Psoas muscle (tissue), 8 donors: ENCODE results near the gene OR52H1. TPM values are rescaled to one million over a fixed set of nuclear protein-coding genes. Genes with fewer than 3 reads are reported as not detected.

Experiments
- ATAC-seq, 4 donors: fragments of 200-7000 bp; cut with Tn5 transposase; one replicate each; pipeline ENCODE4 v1.9.1; 2020; ENCODE audit warnings: moderate library complexity in 3 of 4, mild to moderate bottlenecking in 2 of 4
- DNase-seq, 2 donors: peaks; one replicate each; pipeline ENCODE4 v3.0.0-alpha.2; 2020
- H3K27ac ChIP-seq: fragments of 200-600 bp; one replicate; pipeline ENCODE4 v1.8.0; 2022
- H3K27me3 ChIP-seq, 3 donors: fragments of 200-600 bp in 1 of 3; one replicate each; pipeline versions ENCODE4 v1.6.1 to v1.8.0; 2013 to 2022; ENCODE audit warnings: low read length in 2 of 3, mild to moderate bottlenecking in 2 of 3, moderate library complexity in 1 of 3; ENCODE audit not compliant: insufficient read depth in 3 of 3
- H3K36me3 ChIP-seq, 2 donors: fragments of 200-600 bp in 1 of 2; one replicate each; pipeline versions ENCODE4 v1.6.1 to v1.8.0; 2013 to 2022; ENCODE audit warnings: low read depth in 1 of 2, mild to moderate bottlenecking in 1 of 2, moderate library complexity in 1 of 2; ENCODE audit not compliant: insufficient read depth in 1 of 2
- H3K4me1 ChIP-seq: fragments of 200-600 bp; one replicate; pipeline ENCODE4 v1.8.0; 2022
- H3K4me3 ChIP-seq: fragments of 200-600 bp; one replicate; pipeline ENCODE4 v1.8.0; 2022; ENCODE audit warnings: mild to moderate bottlenecking
- H3K9me3 ChIP-seq: fragments of 200-600 bp; one replicate; pipeline ENCODE4 v1.8.0; 2022
- CTCF ChIP-seq: fragments of 200-600 bp; IDR thresholded peaks from one replicate; pipeline ENCODE4 v1.8.0; 2022; ENCODE audit warnings: antibody characterized with exemption
- whole genome bisulfite sequencing, 3 donors: extraction: QIAGEN DNeasy Blood & Tissue Kit; methylation state at CpG; one replicate each; pipeline versions ENCODE4 v1.1.6 to v1.1.7; 2013; 5-methylcytosine and 5-hydroxymethylcytosine counted together
- intact Hi-C, 2 donors: fragments of 100-400 bp; cut with DNase I; formaldehyde crosslinking; loops; one replicate each; pipeline versions ENCODE4 v1.11.0 to v1.14.2; 2022
- polyA plus RNA-seq, 3 donors: library from polyadenylated mRNA; stranded (reverse); fragments of 200-250 nt; gene quantifications; one replicate each; pipeline ENCODE4 v1.2.3, GENCODE V29; 2013
- total RNA-seq, 4 donors: library from RNA; stranded (reverse); fragmentation: NEBNext Ultra II Directional in 2 of 4; extraction: Animal tissue kit (Norgen Biotek cat#: 25700) in 2 of 4; gene quantifications; one replicate each; pipeline versions ENCODE4 v1.2.1 to v1.2.4, GENCODE V29; 2021 to 2023
- donor health status: healthy with polysubstance abuse.
- donor health status: DM: no; HTN: no; CAD: no; lungs with moderate emphysema.
- donor health status: Bipolar disorder and iron deficiency.
- donor health status: healthy.
- donor health status: DM: yes; HTN: yes; CAD: no.
- donor health status: DM: no; HTN: no; CAD: no.
- donor health status: DM: no; HTN: no; CAD: no.
- donor health status: DM: yes; HTN: yes; CAD: no.

OR52H1 gene
- total and polyA plus RNA-seq, 7 donors = not detected

GRCh38 chr11:5505363-5506048 is 42.8 kb downstream of the OR52H1 start:
- intact Hi-C loops = no loop called here
- Histone ChIP-seq H3K27me3 (no peaks in the 10 kb centered on the region), H3K36me3 (no peaks in the 10 kb centered on the region), H3K4me3 (no peak overlapping the region), H3K9me3 (no peaks in the 10 kb centered on the region), H3K4me1 (no peaks in the 10 kb centered on the region), H3K27ac (no peak overlapping the region)
- DNase-seq (no peak), ATAC-seq (no peak)
- WGBS, 3 donors = 69 to 84% (median 78%) methylated on average over 9 of the region's 9 CpGs
- no peak for TF ChIP-seq CTCF

GRCh38 chr11:5504403-5504921 is 43.9 kb downstream of the OR52H1 start:
- Histone ChIP-seq H3K4me1 (no peaks in the 10 kb centered on the region), H3K27ac (no peak overlapping the region), H3K36me3 (no peaks in the 10 kb centered on the region), H3K27me3 (no peaks in the 10 kb centered on the region), H3K4me3 (no peak overlapping the region), H3K9me3 (no peaks in the 10 kb centered on the region)
- WGBS, 3 donors = 75 to 80% (median 77%) methylated on average over 2 of the region's 2 CpGs
- TF ChIP-seq CTCF = no peak
- DNase-seq = no peak
- ATAC-seq = no peak
- intact Hi-C loops = no loop called here

- Histone ChIP-seq H3K4me1 (no peaks in the 10 kb centered on the region), H3K27me3 (no peaks in the 10 kb centered on the region), H3K4me3 (no peak overlapping the region), H3K27ac (no peak overlapping the region), H3K36me3 (no peaks in the 10 kb centered on the region), H3K9me3 (no peaks in the 10 kb centered on the region)
- TF ChIP-seq CTCF = no peak
- no peak for ATAC-seq
- WGBS, 3 donors = 77 to 87% (median 84%) methylated on average over 6 of the region's 6 CpGs
- DNase-seq = no peak
- intact Hi-C loops = no loop called here
These were observed 47.9 kb downstream of the OR52H1 start for GRCh38 chr11:5500393-5500801.

GRCh38 chr11:5499671-5500070 is 48.7 kb downstream of the OR52H1 start:
- ATAC-seq (no peak), DNase-seq (no peak)
- no peak overlapping the region for H3K4me3 ChIP-seq
- H3K27ac ChIP-seq = no peak overlapping the region
- no peaks in the 10 kb centered on the region for H3K36me3 ChIP-seq
- 52 to 60% (median 58%) methylated on average over 2 of the region's 2 CpGs for WGBS, 3 donors
- TF ChIP-seq CTCF = no peak
- no peaks in the 10 kb centered on the region for H3K27me3 ChIP-seq
- H3K9me3 ChIP-seq = no peaks in the 10 kb centered on the region
- no peaks in the 10 kb centered on the region for H3K4me1 ChIP-seq
- intact Hi-C loops = no loop called here

Other genes with a start within 250 kb of the OR52H1 start
- not detected for gene OR51B4, start 246.6 kb downstream of the OR52H1 start, total RNA-seq
- gene OR51B4, start 246.6 kb downstream of the OR52H1 start, polyA plus RNA-seq = not detected
- not detected for gene OR51B2, start 224.2 kb downstream of the OR52H1 start, total RNA-seq
- not detected for gene OR51B2, start 224.2 kb downstream of the OR52H1 start, polyA plus RNA-seq
- not detected for gene OR51B5, start 205.0 kb downstream of the OR52H1 start, total RNA-seq
- not detected for gene OR51B5, start 205.0 kb downstream of the OR52H1 start, polyA plus RNA-seq
- not detected for gene OR51B6, start 197.0 kb downstream of the OR52H1 start, total RNA-seq
- gene OR51B6, start 197.0 kb downstream of the OR52H1 start, polyA plus RNA-seq = not detected
- not detected for gene OR51M1, start 164.7 kb downstream of the OR52H1 start, total RNA-seq
- gene OR51M1, start 164.7 kb downstream of the OR52H1 start, polyA plus RNA-seq = not detected
- gene OR51Q1, start 126.4 kb downstream of the OR52H1 start, total RNA-seq = not detected
- not detected for gene OR51Q1, start 126.4 kb downstream of the OR52H1 start, polyA plus RNA-seq
- gene OR51I1, start 107.0 kb downstream of the OR52H1 start, total RNA-seq = not detected
- gene OR51I1, start 107.0 kb downstream of the OR52H1 start, polyA plus RNA-seq = not detected
- not detected for gene OR51I2, start 99.2 kb downstream of the OR52H1 start, total RNA-seq
- gene OR51I2, start 99.2 kb downstream of the OR52H1 start, polyA plus RNA-seq = not detected
- not detected for gene OR52D1, start 59.9 kb downstream of the OR52H1 start, total RNA-seq
- gene OR52D1, start 59.9 kb downstream of the OR52H1 start, polyA plus RNA-seq = not detected
- not detected for gene UBQLN3, start 38.6 kb downstream of the OR52H1 start, total RNA-seq
- not detected for gene UBQLN3, start 38.6 kb downstream of the OR52H1 start, polyA plus RNA-seq
- not detected for gene UBQLNL, start 31.8 kb downstream of the OR52H1 start, total RNA-seq
- under 1 TPM in 2 of 3 donors, not detected in 1; 0.01 to 0.04 TPM for gene UBQLNL, start 31.8 kb downstream of the OR52H1 start, polyA plus RNA-seq
- gene OR52B6, start 32.3 kb upstream of the OR52H1 start, total RNA-seq = not detected
- gene OR52B6, start 32.3 kb upstream of the OR52H1 start, polyA plus RNA-seq = not detected
- under 1 TPM in 3 of 4 donors, not detected in 1; 0.44 to 0.78 (median 0.77) TPM for gene TRIM6, start 48.1 kb upstream of the OR52H1 start, total RNA-seq
- under 1 TPM; 0.26 to 0.36 (median 0.28) TPM for gene TRIM6, start 48.1 kb upstream of the OR52H1 start, polyA plus RNA-seq
- gene TRIM34, start 76.5 kb upstream of the OR52H1 start, total RNA-seq = 1 to 10 TPM in 1 of 4 donors, under 1 TPM in 3; 0.48 to 1.3 (median 0.89) TPM
- under 1 TPM; 0.55 to 0.79 (median 0.67) TPM for gene TRIM34, start 76.5 kb upstream of the OR52H1 start, polyA plus RNA-seq
- 1 to 10 TPM; 1.1 to 6.3 (median 3.0) TPM for gene TRIM5, start 136.5 kb upstream of the OR52H1 start, total RNA-seq
- gene TRIM5, start 136.5 kb upstream of the OR52H1 start, polyA plus RNA-seq = 1 to 10 TPM in 2 of 3 donors, under 1 TPM in 1; 0.98 to 2.6 (median 1.6) TPM
- 10 to 100 TPM in 1 of 4 donors, 1 to 10 TPM in 3; 6.2 to 12.4 (median 7.9) TPM for gene TRIM22, start 141.2 kb upstream of the OR52H1 start, total RNA-seq
- gene TRIM22, start 141.2 kb upstream of the OR52H1 start, polyA plus RNA-seq = 1 to 10 TPM; 5.1 to 5.6 (median 5.5) TPM
- gene OR56B1, start 187.9 kb upstream of the OR52H1 start, total RNA-seq = not detected
- not detected for gene OR56B1, start 187.9 kb upstream of the OR52H1 start, polyA plus RNA-seq
- gene OR52N4, start 205.7 kb upstream of the OR52H1 start, total RNA-seq = not detected
- gene OR52N4, start 205.7 kb upstream of the OR52H1 start, polyA plus RNA-seq = not detected
- not detected for gene OR52N5, start 234.8 kb upstream of the OR52H1 start, total RNA-seq
- not detected for gene OR52N5, start 234.8 kb upstream of the OR52H1 start, polyA plus RNA-seq
- gene OR52N1, start 242.7 kb upstream of the OR52H1 start, total RNA-seq = not detected
- not detected for gene OR52N1, start 242.7 kb upstream of the OR52H1 start, polyA plus RNA-seq